GM19239 (cell line): ENCODE data around the gene SAMM50.
"Not testable (repeated sequence)": the region's sequence is repeated elsewhere in the genome, so short reads cannot be mapped to it uniquely, and the experiment has no call there.

ENCODE experiments used
- DNase-seq: peaks from one replicate; pipeline ENCODE4 v3.0.0; 2011; ENCODE audit warnings: low spot score; ENCODE audit not compliant: insufficient read length
- FAIRE-seq: peaks from 2 replicates; lab custom pipeline; 2011; peaks lifted over from hg19 to GRCh38; lab: Jason Lieb, UNC

SAMM50 gene

GRCh38 chr22:43996170-43996980 is 41.1 kb downstream of the SAMM50 start:
- peak; percentile 80 for DNase-seq
- peak; percentile 89 for FAIRE-seq

DNA sequence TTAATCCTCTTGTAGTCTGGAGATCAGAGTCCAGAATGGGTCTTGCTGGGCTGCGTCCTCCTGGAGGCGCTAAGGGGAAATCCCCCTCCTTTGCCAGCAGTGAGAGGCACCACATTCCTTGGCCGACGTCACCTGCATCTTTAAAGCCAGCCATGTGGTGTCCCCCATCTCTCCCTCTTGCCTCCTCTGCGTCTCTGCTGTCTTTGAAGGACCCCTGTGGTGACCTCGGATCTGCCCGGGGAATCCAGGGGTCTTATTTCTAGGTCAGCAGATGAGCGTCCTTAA is 41.7 kb downstream of the SAMM50 start:
- DNase-seq (no peak), FAIRE-seq (no peak)

DNA sequence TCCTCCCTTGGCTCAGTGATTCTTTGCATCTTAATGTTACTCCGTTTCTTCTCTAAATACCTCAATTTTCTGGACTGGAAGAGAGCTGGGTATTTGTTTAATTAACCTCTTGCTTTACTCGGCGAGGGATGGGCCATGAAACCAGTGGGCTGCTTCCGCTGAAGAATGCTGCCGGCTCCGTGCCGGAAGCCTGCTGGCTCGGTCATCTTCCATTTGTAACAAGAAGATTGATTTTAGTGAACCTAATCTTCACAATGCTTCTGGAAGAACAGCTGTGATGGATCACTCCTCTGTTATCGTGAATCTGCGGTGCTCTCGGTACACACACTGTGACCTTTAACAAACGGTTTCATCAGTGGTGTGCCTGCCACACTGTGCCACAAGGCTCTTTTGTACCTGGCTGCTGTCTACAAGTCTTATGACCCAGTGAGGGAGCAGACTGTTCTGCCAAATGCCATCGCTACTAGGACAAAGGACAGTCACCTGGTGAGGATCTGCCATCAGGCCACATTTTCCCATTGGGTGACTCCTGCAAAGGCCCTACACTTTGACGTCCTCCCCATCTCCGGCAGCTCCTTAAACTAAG is 43.5 kb downstream of the SAMM50 start:
- DNase-seq (no peak), FAIRE-seq (no peak)

- no peak for FAIRE-seq
- DNase-seq = no peak
Measured at GRCh38 chr22:43999378-43999777, 44.1 kb downstream of the SAMM50 start.

DNA sequence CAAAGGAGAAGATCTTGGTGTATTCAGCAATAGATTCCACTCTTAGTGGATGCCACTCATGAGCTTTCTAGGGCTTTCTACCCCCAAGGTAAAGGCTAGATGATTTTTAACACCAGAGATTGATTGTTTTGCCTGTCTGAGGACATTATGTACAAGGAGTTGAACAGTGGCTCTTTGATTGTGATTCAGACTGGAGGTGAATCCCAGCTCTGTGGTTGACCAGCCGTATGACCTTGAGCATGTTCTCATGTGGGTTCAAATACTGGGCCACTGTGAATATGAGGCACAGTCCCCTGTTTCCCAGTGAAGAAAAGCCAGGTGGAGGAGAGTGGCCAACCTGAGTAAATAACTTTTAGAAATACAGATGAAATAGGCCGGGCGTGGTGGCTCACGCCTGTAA is 44.9 kb downstream of the SAMM50 start:
- no peak for DNase-seq

DNA sequence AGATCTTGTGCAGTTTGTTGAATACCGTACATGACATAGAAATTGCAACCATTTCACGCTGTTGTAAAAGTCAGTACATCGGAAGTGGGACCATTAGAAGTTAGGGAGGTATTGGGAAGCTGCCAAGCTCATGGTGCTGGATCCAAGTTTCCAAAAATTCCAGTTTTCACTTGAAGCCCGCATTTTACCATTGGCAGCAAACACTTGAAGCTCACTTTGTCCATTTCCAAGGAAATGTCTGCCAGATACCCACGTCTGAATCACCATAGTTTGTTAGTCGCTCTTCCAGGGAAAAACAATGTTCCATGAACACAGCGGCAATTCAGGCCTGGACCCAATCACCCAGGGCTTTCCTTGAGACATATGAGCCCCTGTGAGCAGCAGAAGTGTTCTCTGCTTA is 46.3 kb downstream of the SAMM50 start:
- no peak for DNase-seq
- no peak for FAIRE-seq

More for the DNA sequence above, 44.9 kb downstream of the SAMM50 start:
- no peak for FAIRE-seq

DNA sequence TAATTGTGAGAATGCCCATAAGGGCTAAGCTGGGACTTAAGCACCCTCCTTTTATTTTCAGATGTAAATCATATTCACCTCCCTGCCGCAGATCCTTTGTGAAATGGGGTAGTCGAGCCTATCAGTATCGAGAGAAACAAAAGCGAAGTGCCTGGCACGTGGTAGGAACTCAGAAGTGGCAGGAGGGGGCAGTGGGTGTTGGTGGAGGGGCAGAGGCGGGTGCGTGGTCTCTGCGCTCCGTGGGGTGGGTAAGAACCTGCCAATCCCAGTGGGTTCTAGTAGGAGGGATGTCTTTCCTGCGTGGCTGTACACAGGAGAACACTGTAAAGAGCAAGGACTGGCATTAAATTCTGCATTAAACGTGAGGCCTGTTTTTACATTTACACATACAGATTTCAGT is 47.1 kb downstream of the SAMM50 start:
- DNase-seq (no peak), FAIRE-seq (no peak)

DNA sequence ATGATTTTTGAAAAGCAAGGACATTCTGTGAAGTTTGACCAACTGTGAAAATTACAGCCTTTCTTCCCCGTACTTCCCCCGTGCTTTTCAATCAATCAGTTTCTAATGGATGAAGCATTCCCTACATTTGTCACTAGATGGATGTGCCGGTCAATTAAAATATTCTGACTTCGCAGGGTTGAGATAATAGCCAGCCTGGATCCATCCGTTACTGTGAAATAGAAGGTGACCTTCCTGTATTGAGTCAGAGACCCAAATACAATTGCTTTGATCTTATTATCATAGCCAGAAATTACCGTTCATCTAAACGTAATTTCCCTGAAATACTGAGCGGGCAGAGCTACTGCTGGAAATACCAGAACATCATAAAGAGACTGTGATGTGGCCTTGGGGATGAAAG is 47.8 kb downstream of the SAMM50 start:
- DNase-seq (no peak), FAIRE-seq (no peak)

DNA sequence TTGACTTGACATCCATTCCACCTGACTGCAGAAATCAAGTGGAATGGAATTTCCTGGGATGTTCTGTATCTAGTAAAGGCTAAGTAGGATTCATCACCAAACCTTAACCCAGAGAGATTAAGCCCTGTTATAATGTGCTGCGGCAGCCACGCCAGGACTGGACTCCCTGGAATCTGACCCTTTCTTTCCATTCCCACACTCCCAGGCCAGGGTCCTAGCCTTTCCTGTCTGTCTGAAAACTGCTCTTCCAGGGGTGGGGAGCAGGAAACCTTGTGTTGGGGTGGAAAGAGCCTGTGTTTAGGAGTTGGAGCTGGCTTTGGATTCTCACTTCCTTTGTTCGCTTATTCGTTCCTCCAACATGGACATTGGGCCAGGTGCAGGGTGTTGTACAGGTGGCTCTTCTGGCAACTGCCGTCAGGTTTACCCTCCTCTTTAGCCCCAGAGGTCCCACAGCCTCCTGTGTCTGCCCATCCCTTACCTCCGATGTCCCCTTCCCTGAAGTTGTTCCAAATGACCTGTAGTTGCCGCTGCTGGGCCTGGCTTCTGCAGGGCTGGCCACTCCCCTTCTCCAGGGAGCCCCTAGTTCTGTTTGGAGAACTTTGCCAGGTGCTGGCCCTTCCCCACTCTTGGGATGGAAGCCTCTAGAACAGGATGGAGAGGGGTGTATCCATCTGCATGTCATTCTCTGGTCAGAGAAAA is 48.3 kb downstream of the SAMM50 start:
- no peak for FAIRE-seq
- no peak for DNase-seq

- DNase-seq = no peak
- no peak for FAIRE-seq
Measured at GRCh38 chr22:44004104-44004460, 48.8 kb downstream of the SAMM50 start.

GRCh38 chr22:44005524-44005923 is 50.3 kb downstream of the SAMM50 start:
- FAIRE-seq = no peak
- no peak for DNase-seq

DNA sequence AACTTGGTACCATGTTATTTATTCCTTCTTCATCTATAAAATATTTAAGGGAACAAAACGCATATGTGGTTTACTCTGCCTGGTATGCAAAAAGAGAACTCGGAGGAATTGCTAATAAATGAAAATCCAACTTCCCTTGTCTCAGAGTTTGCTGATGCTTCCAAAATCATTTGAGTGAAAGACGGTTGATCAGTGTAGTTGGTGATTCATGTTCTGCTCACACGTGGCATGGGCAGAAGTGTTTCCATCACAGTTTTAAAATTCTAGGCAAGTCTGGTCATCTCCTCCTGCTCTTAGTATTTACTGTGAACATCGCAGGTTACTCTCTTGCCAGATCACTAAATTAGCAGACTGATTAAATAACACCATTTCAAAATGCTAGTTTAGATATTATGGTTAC is 56.9 kb downstream of the SAMM50 start:
- no peak for FAIRE-seq

GRCh38 chr22:44012591-44012990 is 57.3 kb downstream of the SAMM50 start:
- DNase-seq = no peak
- FAIRE-seq = no peak

More for the DNA sequence above, 56.9 kb downstream of the SAMM50 start:
- no peak for DNase-seq

GRCh38 chr22:44014241-44014640 is 59.0 kb downstream of the SAMM50 start:
- DNase-seq (no peak), FAIRE-seq (no peak)

- FAIRE-seq, DNase-seq: not testable (repeated sequence)
Measured at GRCh38 chr22:44016586-44016985, 61.3 kb downstream of the SAMM50 start.

GRCh38 chr22:44018594-44018993 is 63.4 kb downstream of the SAMM50 start:
- no peak for FAIRE-seq
- DNase-seq = no peak

- FAIRE-seq (no peak), DNase-seq (no peak)
Measured at GRCh38 chr22:44019416-44019815, 64.2 kb downstream of the SAMM50 start.

DNA sequence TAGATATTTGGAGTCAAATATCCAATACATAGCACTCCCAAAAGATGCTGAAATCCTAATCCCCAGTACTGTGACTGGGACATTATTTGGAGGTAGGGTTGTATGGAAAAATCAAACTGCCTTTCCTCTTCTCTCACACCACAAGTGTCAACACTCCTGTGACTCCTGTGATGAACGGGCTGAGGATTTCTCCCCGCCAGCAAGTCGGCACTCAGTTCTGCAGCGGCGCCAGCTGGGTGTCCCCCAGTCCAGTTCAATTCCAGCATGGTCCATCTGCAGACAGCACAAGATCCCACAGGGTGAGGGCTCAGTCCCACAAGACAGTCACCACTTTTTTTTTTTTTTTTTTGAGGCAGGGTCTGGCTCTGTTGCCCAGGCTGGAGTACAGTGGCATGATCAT is 64.6 kb downstream of the SAMM50 start:
- no peak for DNase-seq
- FAIRE-seq = no peak

DNA sequence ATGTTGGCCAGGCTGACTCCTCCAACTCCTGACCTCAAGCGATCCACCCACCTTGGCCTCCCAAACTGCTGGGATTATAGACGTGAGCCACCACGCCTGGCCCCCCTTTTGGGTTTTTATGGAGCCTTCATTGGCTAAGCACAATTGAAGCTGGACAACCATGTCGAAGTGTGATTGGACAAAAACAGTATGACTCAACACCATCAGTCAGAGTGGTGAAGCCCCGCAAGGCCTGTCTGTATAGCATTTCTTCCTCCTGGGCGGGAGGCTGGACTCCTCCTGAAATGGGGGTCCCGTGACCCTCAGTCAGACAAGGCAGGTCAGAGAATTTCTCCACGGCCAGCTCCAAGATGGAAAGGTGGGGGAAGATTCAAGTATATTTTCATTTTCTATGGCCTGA is 65.7 kb downstream of the SAMM50 start:
- no peak for FAIRE-seq
- DNase-seq = no peak

GRCh38 chr22:44023404-44024287 is 68.4 kb downstream of the SAMM50 start:
- DNase-seq (no peak), FAIRE-seq (peak; percentile 83)
